GM13976 (cell line): ENCODE measurements around the gene FAM89A.
A peak's percentile ranks its signal among the peaks of the same experiment; 100 is the strongest.

ENCODE experiments used
- DNase-seq: peaks from one replicate; pipeline ENCODE4 v3.0.0; 2012; ENCODE audit warnings: low spot score
- in situ Hi-C: fragments of 300-500 bp; cut with MboI; formaldehyde crosslinking; loops from one replicate; pipeline ENCODE4 v1.12.0; 2022; ENCODE audit warnings: low sequenced_read_pairs, mixed read lengths, inconsistent platforms; ENCODE audit not compliant: unreplicated experiment
- TF ChIP-seq, protein P1 (sequence below): IDR thresholded peaks from 2 replicates; pipeline ENCODE4 v1.5.1; 2012; ENCODE audit warnings: borderline replicate concordance, mild to moderate bottlenecking; ENCODE audit not compliant: insufficient read depth; ENCODE audit errors: extremely low read depth, missing control alignments, control extremely low read depth

FAM89A gene

DNA sequence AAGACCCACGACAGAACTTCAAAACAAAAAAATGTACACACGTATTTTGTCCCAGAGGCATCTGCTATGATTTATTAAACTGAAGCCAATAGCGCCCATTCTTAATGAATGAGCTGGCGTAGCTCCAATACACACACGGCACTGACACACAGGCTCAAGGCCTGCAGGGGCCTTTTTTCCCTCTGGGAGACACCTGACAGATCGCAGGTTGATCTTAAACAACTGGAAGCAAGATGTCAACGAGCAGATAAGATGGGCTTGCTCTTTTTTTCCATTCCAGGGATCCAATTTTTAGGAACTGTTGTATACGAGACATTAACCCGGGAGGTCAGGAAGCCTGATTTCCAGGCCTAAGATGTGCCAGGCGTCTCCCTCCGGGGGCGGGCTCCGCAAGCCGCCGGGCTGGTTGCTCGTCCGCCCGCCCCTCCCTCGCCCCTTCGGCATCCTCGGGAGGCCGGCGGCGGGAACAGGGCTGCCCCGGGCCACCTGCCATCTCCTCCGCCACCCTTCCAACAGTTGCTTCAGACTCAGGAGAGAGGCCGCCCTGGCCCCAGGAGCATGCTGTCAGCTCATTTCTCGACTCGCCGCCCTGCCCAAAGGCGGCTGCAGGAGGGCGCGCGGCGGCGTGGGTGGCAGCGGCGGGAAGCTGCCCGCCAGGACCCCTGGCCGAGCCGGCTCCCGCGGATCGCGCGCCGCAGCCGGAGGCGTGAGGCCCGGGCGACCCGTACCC is 62.1 kb downstream of the FAM89A start:
- in situ Hi-C loops: no loop called here
- peak; percentile 41 for DNase-seq
- TF ChIP-seq, protein P1, sequence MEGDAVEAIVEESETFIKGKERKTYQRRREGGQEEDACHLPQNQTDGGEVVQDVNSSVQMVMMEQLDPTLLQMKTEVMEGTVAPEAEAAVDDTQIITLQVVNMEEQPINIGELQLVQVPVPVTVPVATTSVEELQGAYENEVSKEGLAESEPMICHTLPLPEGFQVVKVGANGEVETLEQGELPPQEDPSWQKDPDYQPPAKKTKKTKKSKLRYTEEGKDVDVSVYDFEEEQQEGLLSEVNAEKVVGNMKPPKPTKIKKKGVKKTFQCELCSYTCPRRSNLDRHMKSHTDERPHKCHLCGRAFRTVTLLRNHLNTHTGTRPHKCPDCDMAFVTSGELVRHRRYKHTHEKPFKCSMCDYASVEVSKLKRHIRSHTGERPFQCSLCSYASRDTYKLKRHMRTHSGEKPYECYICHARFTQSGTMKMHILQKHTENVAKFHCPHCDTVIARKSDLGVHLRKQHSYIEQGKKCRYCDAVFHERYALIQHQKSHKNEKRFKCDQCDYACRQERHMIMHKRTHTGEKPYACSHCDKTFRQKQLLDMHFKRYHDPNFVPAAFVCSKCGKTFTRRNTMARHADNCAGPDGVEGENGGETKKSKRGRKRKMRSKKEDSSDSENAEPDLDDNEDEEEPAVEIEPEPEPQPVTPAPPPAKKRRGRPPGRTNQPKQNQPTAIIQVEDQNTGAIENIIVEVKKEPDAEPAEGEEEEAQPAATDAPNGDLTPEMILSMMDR: no peak

DNA sequence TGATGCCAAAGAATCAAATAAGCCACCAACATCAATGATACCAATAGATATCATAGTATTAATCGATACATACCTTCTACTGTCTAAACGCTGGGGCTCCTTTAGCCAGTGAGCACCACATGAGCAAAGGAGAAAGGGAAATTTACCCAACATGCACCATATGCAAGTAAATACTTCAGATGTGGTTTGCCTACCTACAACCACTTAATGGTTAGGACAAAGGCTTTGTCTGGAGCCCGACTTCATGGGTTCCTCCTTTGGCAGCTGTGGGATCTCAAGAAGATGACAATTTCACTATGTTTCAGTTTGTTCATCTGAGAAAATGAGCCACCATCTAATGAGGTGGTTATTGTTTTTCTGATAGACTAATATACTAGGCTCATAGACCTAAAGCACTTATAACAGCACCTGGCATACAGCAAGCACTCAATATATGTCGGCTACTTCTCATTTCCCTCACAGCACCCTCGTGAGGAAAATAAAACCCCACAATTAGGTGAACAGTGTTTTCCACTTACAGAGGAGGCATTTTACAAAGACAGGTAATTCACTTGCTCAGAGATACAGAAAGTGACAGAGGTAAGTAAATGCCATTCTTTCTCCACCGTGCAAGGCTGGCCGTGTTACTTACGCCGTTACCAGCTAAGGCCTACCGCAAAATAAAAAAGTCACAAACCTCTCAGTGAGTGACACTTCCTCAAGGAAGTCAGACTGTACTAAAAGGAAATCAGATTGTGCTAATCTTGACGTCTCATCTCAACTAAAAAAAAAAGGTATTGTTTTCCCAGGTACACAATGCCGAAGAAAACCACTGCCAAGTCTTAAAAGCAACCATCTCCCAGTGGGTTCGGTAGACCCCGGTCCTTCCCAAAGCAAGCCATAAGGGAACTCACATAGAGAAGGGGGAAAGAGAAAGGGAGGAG is 63.0 kb downstream of the FAM89A start:
- in situ Hi-C loops: no loop called here
- DNase-seq: no peak
- TF ChIP-seq, protein P1: no peak

DNA sequence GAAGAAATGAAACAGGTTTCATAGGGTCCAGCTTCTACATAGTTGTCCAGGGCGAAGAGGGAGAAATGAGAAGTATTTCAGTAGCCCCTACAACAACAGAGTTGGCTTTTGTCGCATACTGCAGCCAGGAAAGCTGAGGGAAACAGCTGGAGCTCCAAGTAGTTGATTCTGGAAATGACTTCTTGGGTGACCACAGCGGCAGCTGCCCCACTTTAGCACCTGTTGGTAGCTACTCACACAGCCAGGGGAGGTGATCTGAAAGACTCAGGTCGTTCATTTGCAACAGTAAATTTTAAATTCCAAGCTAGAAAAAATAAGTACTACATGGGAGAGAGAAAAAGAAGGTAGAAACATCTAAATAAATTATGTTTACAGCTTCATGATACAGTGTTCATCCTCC is 63.7 kb downstream of the FAM89A start:
- in situ Hi-C loops: no loop called here
- no peak for DNase-seq
- TF ChIP-seq, protein P1: no peak

DNA sequence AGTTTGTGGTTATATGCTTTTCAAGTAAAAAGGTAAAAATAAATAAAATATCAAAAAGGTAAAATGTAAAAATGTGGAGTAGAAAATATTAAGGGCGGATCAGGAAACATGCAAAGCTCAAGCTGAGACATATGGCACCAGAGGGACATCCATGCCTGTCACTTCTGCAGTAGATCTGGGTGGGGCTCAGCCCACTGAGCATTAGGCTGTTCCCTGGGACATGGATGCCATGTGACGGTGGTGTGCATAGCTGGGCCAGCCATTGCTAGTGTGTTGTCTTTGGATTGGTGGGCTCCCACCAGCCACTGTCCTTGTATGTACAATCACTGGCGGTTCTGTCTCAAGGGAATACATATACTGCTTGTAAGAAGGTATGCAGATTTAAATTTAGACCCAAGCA is 64.4 kb downstream of the FAM89A start:
- in situ Hi-C loops: no loop called here
- TF ChIP-seq, protein P1: no peak
- DNase-seq: no peak

DNA sequence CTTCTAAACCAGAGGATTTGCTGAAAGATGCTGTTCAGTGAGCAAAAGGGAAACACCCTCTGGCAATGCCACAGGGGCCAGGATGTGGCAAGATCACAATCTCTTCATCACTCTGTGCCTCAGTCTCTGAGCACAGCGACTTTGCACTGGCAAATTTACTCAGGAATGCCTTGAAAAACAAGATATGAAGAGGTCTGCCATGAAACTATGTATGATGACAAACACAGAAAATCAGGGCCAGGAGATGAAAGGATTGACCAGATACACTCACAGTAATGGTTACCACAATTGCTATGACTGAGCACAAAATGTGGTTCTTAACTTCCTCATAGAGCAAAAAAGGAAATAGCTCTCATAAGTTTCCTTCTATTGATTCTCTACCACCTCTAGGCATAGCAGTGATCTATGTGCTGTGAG is 67.2 kb downstream of the FAM89A start:
- in situ Hi-C loops: no loop called here
- peak; percentile 53 for DNase-seq

DNA sequence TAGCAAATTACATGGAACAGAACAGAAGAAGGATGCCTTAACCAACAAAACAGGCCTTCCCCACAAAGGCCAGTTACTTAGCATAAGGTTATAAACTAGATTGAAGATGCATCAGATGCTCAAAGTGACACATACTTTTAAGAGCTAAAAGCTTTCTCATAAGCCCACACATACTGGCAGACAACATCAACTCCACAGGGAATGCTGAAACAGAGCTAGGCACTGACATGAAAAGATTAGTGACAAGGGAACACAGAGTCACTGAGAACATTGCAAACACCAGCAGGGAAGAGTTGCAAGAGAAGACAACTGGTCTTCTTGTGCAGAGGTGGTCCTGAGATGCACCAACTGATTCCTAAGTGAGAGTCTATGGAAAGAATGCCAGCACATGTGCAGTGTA is 68.3 kb downstream of the FAM89A start:
- TF ChIP-seq, protein P1: no peak
- no peak for DNase-seq
- in situ Hi-C loops: no loop called here

More for the DNA sequence above, 67.2 kb downstream of the FAM89A start:
- TF ChIP-seq, protein P1: no peak
